A673 (cell line): ENCODE measurements around the gene EIF4EBP3.

Source experiments
- EZH2 ChIP-seq: fragments of 200-600 bp; sonication (generic); IDR thresholded peaks from 2 replicates; pipeline ENCODE4 v1.6.1; 2017; ENCODE audit warnings: borderline replicate concordance, low read depth, mild to moderate bottlenecking, mixed read lengths, antibody characterized with exemption, low read length; ENCODE audit not compliant: poor library complexity, severe bottlenecking
- TF ChIP-seq, protein P1 (sequence below): fragments of 300-800, 200-600 bp; sonication (generic); conservative IDR thresholded peaks from 2 replicates; pipeline ENCODE4 v1.5.1; 2017; ENCODE audit warnings: low read depth, mild to moderate bottlenecking, antibody characterized with exemption, low read length, moderate library complexity, mixed read lengths

- TF ChIP-seq EZH2, result no peak
- TF ChIP-seq, protein P1, sequence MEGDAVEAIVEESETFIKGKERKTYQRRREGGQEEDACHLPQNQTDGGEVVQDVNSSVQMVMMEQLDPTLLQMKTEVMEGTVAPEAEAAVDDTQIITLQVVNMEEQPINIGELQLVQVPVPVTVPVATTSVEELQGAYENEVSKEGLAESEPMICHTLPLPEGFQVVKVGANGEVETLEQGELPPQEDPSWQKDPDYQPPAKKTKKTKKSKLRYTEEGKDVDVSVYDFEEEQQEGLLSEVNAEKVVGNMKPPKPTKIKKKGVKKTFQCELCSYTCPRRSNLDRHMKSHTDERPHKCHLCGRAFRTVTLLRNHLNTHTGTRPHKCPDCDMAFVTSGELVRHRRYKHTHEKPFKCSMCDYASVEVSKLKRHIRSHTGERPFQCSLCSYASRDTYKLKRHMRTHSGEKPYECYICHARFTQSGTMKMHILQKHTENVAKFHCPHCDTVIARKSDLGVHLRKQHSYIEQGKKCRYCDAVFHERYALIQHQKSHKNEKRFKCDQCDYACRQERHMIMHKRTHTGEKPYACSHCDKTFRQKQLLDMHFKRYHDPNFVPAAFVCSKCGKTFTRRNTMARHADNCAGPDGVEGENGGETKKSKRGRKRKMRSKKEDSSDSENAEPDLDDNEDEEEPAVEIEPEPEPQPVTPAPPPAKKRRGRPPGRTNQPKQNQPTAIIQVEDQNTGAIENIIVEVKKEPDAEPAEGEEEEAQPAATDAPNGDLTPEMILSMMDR, result no peak
Measured at GRCh38 chr5:140594169-140594568, 46.7 kb downstream of the EIF4EBP3 start.
